ENCODE results near the gene MMP20.

GRCh38 chr11:102630598-102631448 lies 5.7 kb upstream of the MMP20 start:
- no peak for TF ChIP-seq CTCF (IDR thresholded peaks at IDR 0.05; ENCODE audit: extremely low read depth in 1 of 2, insufficient read depth in 1 of 2, low read depth in 1 of 2, low read length in 2 of 2)
- TF ChIP-seq POLR2A (IDR thresholded peaks at IDR 0.05; ENCODE audit: low read depth, low read length), result no peak
- TF ChIP-seq GATA2 (IDR thresholded peaks at IDR 0.05; ENCODE audit: insufficient read depth, insufficient read length, low read depth, low read length), result no peak
- no peak for TF ChIP-seq POLR2AphosphoS5 (IDR thresholded peaks at IDR 0.05; ENCODE audit: insufficient read depth, low read depth, low read length)
- TF ChIP-seq EZH2 (IDR thresholded peaks at IDR 0.05; ENCODE audit: borderline replicate concordance, low read depth, low read length, severe bottlenecking), result no peak
- no peak for TF ChIP-seq MYC (IDR thresholded peaks at IDR 0.05; ENCODE audit: low read depth, low read length)
- TF ChIP-seq JUN (IDR thresholded peaks at IDR 0.05; ENCODE audit: borderline replicate concordance, insufficient read depth, insufficient read length, low read depth), result no peak
- no peak for TF ChIP-seq MAX (IDR thresholded peaks at IDR 0.05; ENCODE audit: insufficient read depth, insufficient read length)

Measured in endothelial cell of umbilical vein (primary cell).